Stimulated activated CD4-positive, alpha-beta T cell treated with anti-CD3 and anti-CD28 coated beads, TNF-alpha, amount 100 ng/mL, for 1 hour (primary cell): ENCODE measurements around the gene GOLGA5.
"Not testable (repeated sequence)": the region's sequence is repeated elsewhere in the genome, so short reads cannot be mapped to it uniquely, and the experiment has no call there.

Source experiments
- DNase-seq, 3 donors: peaks; one replicate each; pipeline ENCODE4 v3.0.0-alpha.2; 2020; ENCODE audit warnings: low read depth in 3 of 3, low spot score in 1 of 3

GOLGA5 gene

DNA sequence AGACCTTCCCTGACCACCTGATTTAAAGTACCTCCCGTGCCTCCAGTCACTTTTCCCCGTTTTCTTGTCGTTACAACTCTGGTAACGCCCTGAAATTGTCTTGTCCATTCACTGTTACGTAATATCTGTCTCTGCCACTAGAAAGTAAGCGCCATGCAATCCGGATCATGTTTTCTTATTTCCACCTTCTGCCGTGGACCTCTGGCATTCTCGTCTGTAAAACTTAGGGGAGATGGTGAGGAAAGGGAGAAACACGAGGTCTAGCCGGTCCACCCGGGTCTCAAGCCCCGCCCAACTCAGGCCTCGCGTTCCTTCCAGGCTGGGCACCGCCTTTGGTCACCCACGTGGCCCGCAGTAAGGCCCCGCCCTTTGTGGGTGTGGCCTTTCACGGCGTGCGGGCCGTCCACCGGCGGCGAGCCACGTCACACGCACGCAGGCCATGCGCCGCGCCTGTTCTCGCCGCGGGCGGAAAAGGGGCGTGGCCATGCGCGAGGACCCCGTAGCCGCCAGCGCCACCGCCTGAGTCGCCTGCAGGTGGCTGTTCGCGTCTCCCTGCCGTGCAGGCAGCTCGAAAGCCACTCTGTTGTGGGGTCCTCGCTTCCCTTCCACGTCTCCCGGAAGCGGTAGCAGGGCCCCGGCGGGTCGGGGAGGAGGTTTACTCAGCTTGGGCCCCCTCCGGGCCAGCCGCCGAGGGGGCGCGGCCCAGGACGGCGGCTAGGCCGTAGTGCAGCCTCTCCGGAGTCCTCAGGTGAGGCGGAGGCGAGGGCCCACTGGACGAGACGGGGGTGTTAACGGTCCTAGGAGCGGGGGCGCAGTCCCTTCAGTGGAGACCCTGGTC is at the start of gene GOLGA5:
GOLGA5 (plus strand) TSS at position 597 of the 838 bp plus-strand sequence. CDS start 3,133 bp downstream, outside the sequence.
- DNase-seq = peak; percentile 93 to 98 (median 97)

DNA sequence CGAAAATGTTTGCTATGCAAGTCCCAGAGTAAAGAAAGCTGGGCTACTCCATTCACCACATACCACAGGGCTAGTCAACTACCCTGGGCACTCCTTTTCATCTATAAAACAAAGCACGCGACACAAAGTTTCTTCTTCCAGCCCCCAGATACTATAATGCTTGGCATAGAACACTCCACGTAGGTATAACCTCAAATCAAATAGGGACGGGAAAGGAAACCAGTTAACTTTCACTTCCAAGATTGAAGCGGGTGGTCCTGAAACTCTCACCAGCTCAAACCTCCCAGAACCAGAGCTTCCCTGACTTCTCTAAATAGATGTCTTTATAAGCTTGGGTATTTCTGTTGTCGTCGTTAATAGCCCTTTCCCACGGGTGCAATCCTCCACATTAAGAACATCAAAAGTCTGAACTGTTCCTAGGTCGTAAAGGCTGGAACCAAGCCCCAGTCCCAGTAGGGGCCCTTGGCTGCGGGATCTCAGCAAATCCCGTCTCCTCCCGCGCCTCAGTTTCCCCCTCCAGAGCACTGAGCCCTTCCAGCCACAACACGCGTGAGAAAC is 46.3 kb upstream of the GOLGA5 start:
- DNase-seq = no peak

DNA sequence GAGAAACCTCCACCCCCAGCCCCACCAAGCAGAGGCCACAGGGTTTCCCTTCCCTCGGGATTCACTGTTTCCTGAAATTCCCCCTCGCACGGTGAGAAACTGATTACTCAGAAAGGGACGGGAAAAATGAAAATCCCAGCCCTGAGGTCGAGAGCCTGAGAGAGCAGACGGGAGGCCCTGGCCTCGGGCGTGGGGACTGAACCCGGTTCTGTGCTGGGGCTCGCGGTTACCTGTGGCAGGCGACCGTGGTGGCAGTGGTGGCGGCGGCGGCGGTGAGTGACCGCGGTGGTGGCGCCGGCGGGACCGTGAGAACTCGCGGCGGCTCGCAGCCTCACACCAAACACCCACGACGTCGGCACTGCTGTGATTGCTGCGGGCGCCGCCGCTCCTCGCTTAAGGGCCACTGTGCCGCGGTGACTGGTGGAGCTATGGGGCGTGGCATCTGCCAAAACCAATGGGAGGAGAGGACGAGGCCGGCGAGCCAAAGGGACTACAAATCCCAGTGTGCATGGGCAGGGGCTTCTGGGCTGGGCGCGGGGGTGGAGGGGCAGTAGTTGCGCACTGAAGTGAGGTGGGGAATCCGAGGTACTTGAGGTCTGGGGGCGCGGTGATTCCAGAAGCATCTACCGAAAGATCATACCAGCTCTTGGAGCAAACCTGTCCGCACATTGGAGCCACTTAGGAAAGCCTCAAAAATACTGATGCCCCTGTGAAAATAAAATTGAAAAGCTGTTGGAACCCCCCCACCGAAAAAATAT is 45.7 kb upstream of the GOLGA5 start, which contains the start of gene LGMN:
LGMN (minus strand) TSS at position 369 of the 758 bp plus-strand sequence. CDS start 15,841 bp downstream, outside the sequence.
- DNase-seq = peak; percentile 54 to 67 (median 65)

- DNase-seq = peak in 1 of 3 donors; percentile 12
Observed at GRCh38 chr14:92750222-92750728, 43.8 kb upstream of the GOLGA5 start.

- no peak for DNase-seq
Observed at GRCh38 chr14:92750994-92751400, 43.1 kb upstream of the GOLGA5 start.

- DNase-seq = no peak
Observed at GRCh38 chr14:92751819-92752218, 42.3 kb upstream of the GOLGA5 start.

GRCh38 chr14:92753250-92753649 is 40.9 kb upstream of the GOLGA5 start:
- no peak for DNase-seq

DNA sequence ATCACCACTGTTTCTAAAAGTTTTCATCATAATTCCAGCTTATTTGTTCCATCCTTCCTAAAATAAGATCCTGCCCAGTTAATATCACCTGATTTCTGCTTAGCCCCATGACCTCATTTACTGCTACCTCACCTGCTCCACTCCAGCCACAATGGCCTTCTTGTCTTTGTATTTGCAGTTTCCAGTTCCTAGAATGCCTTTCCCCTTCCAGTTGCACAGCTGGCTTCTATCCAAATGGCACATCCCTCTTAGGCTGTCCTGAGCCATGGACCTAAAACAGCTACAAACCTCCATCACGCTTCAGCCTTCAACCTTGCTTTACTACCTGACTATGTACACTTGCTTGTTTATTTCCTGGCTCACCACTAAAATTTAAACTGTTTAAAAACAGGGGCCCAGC is 39.1 kb upstream of the GOLGA5 start:
- no peak for DNase-seq

GRCh38 chr14:92755495-92755894 is 38.6 kb upstream of the GOLGA5 start:
- DNase-seq = no peak

GRCh38 chr14:92756446-92756845 is 37.7 kb upstream of the GOLGA5 start:
- no peak for DNase-seq

DNA sequence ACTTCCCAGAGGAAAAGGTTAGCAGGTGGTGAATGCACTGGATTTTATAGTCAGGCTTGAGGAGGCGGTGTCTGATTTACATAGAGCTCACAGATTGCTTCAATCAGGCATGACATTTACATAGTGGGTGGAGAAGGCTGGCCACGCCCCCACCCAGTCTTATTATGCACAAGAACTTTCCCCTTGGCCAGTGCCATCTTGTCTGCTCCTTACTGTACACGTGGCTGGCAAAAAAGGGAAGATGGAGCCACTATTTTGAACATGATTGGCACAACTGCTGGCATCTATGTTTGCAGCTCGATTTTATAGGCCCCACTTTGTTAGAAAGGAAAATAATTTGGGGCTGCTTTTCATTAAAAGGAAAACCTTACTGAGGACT is 34.8 kb upstream of the GOLGA5 start:
- no peak for DNase-seq

DNA sequence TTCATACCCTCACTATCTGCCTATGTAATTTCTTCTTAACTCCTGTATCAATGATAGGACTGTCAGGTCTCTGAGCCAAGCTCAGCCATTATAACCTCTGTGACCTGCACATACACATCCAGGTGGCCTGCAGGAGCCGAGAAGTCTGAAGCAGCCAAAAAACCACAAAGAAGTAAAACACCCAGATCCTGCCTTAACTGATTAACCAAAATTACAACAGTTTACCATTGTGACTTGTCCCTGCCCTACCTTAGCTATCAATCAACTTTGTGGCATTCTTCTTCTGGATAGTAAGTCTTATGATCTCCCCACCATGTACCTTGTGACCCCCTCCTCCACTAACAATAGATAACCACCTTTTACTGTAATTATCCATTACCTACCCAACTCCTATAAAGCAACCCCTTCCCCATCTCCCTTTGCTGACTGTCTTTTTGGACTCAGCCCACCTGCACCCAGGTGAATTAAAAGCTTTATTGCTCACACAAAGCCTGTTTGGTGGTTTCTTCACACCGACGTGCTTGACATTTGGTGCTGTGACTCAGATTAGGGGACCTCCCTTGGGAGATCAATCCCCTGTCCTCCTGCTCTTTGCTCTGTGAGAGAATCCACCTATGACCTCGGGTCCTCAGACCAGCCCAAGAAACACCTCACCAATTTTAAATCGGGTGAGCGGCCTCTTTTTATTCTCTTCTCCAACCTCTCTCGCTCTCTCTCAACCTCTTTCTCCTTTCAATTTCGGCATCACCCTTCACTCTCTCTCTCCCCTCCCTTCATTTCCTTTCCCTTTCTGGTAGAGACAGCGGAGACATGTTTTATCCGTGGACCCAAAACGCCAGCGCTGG is 34.2 kb upstream of the GOLGA5 start:
- no peak for DNase-seq

- DNase-seq = no peak
Observed at GRCh38 chr14:92760524-92760805, 33.6 kb upstream of the GOLGA5 start.

DNA sequence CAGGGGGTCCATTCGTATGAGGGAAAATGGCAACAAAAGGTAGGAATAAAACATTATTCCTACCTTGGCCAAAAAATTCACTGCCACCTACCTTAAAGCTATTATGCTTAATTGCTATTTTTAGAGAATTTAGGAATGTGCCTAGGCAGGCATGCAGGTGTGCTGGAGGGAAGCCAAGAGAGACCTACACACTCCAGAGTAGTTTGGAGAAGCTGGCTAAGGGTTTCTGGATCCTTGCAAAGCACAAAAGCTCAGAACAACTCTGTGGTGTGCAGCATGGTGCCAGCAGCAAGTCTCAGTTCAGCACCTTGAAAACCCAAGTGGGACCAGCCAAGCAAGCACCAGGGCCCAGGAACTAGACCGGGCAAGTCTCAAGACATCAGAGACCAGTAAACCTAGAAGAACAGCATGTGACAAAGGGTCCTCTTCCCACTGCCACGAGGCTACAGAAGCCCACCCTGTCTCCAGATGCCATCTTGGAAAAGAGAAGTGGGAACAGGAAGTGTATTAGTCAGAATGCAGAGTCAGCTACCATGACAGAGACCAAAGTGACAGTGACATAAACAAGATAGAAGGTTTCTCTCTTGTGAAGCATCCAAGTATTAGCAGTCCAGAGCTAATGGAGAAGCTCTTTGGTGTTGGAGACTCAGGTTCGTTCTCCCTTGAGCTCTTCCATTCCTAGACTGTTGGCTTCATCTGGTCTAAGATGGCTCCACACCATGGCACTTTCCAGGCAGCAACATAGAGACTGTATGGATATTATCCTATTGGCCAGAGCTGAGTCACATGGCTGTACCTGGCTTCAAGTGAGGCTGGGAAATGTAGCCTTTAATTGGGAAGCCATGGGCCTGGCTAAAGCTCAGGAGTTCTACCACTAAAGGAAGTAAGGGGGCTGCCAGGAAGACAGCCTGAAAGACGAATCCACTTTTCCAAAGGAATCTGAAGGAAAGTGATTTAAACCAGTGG is 30.2 kb upstream of the GOLGA5 start:
- not testable (repeated sequence) for DNase-seq

DNA sequence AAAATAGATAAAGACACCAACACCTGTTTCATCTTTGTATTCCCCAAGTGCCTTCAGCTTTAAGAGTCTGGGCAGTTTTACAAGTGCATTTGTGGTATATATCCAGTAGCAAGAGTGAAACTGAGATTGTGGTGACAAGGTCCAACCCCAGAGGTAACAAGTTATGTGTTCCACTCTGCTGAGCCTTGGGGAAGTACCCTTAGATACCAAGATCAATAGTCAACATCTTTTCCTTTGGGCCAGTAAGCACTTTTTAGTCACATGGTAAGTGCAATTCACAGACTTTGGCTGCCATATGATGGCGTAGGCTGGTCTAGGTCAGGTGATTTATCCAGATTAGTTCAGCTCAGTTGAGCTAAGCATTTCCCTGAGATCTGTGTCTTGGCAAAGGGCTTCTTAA is 25.9 kb upstream of the GOLGA5 start:
- DNase-seq = not testable (repeated sequence)

GRCh38 chr14:92768795-92769194 is 25.3 kb upstream of the GOLGA5 start:
- no peak for DNase-seq

GRCh38 chr14:92770484-92770883 is 23.6 kb upstream of the GOLGA5 start:
- no peak for DNase-seq

DNA sequence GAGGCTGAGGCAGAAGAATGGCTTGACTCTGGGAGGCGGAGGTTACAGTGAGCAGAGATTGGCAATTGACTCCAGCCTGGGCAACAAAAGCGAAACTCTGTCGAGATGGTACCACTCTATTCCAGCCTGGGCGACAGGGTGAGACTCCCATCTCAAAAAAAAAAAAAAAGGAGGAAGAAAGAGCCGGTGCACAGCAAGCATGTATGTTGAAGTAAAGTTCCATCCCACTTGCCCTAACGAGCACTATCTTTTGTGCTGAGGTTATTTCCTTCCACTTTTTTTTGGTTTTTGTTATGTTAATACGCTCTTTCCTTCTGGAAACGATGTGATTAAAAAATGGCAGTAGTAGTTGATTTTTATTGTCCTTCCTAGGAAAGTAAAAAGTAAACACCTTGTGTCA is 19.5 kb upstream of the GOLGA5 start:
- DNase-seq = no peak

GRCh38 chr14:92775292-92775691 is 18.8 kb upstream of the GOLGA5 start:
- DNase-seq = not testable (repeated sequence)
